GM18508 (cell line): ENCODE data around the gene TSPAN6.

Source experiments
- ATAC-seq: cut with Tn5 transposase; IDR thresholded peaks from one replicate; pipeline ENCODE4 v1.9.1; 2021; ENCODE audit warnings: moderate number of reproducible peaks; ENCODE audit not compliant: insufficient read depth, unreplicated experiment

Gene TSPAN6

GRCh38 chrX:100591256-100592051 lies 45.2 kb downstream of the TSPAN6 start:
- ATAC-seq: no peak

- ATAC-seq: no peak
Measured at GRCh38 chrX:100587861-100588260, 48.7 kb downstream of the TSPAN6 start.

- no peak for ATAC-seq
Measured at GRCh38 chrX:100586747-100587146, 49.9 kb downstream of the TSPAN6 start.

- no peak for ATAC-seq
Measured at GRCh38 chrX:100584611-100585010, 52.0 kb downstream of the TSPAN6 start, which contains the start of gene TNMD. TSS of gene TNMD (plus strand) at chrX:100584936. CDS start at chrX:100585019, 83 bp downstream.
